Pulmonary artery endothelial cell (primary cell): Measurements from ENCODE around the gene CCM2L. TPM values are rescaled to one million over a fixed set of nuclear protein-coding genes. Genes with fewer than 3 reads are reported as not detected.
"Not testable (repeated sequence)": the region's sequence is repeated elsewhere in the genome, so short reads cannot be mapped to it uniquely, and the experiment has no call there.

Experiments used
- DNase-seq: peaks from one replicate; pipeline ENCODE4 v3.0.0-alpha.2; 2011; ENCODE audit warnings: low read depth, low spot score
- total RNA-seq: library from RNA; depleted of rRNA; stranded (reverse); fragments of >200 nt; gene quantifications from 2 replicates; pipeline ENCODE4 v1.2.3, GENCODE V29; 2014

The CCM2L gene
- total RNA-seq, 1 donor from 2014 or later: 10.3 TPM

GRCh38 chr20:32028647-32029372 lies 18.6 kb downstream of the CCM2L start:
- DNase-seq: no peak

GRCh38 chr20:32029561-32029960 lies 19.3 kb downstream of the CCM2L start:
- no peak for DNase-seq

- DNase-seq: peak; percentile 36
These were observed 21.0 kb downstream of the CCM2L start for GRCh38 chr20:32031007-32031958.

GRCh38 chr20:32033316-32033715 lies 23.1 kb downstream of the CCM2L start:
- no peak for DNase-seq

- DNase-seq: not testable (repeated sequence)
These were observed 23.5 kb downstream of the CCM2L start for GRCh38 chr20:32033721-32034120.

- DNase-seq: no peak
These were observed 24.6 kb downstream of the CCM2L start for GRCh38 chr20:32034581-32035425.

- no peak for DNase-seq
These were observed 25.2 kb downstream of the CCM2L start for GRCh38 chr20:32035426-32035779.

- no peak for DNase-seq
These were observed 26.0 kb downstream of the CCM2L start for GRCh38 chr20:32036252-32036651.

- DNase-seq: no peak
These were observed 26.7 kb downstream of the CCM2L start for GRCh38 chr20:32036716-32037485.

GRCh38 chr20:32037929-32038328 lies 27.7 kb downstream of the CCM2L start:
- DNase-seq: no peak

GRCh38 chr20:32040142-32040953 lies 30.1 kb downstream of the CCM2L start:
- no peak for DNase-seq

GRCh38 chr20:32045999-32046398 lies 35.8 kb downstream of the CCM2L start:
- DNase-seq: no peak

- no peak for DNase-seq
These were observed 40.1 kb downstream of the CCM2L start for GRCh38 chr20:32050324-32050841.

GRCh38 chr20:32050851-32051556 lies 40.8 kb downstream of the CCM2L start:
- no peak for DNase-seq

- no peak for DNase-seq
These were observed 41.5 kb downstream of the CCM2L start for GRCh38 chr20:32051720-32052089.

- DNase-seq: no peak
These were observed 42.0 kb downstream of the CCM2L start, which contains the start of gene HCK for GRCh38 chr20:32052090-32052777. Gene HCK, plus strand, starts transcription at chr20:32052242.

- no peak for DNase-seq
These were observed 42.6 kb downstream of the CCM2L start for GRCh38 chr20:32052778-32053362.

GRCh38 chr20:32053648-32054047 lies 43.4 kb downstream of the CCM2L start:
- DNase-seq: no peak
